DMS79 treated with DMSO at 0.1 percent for 48 hours (cell line): Measurements from ENCODE around the gene TBCK.
A peak's percentile ranks its signal among the peaks of the same experiment; 100 is the strongest.
"Not testable (repeated sequence)": the region's sequence is repeated elsewhere in the genome, so short reads cannot be mapped to it uniquely, and the experiment has no call there.

Experiments
- DNase-seq: peaks from one replicate; lab custom pipeline; 2025; lab: John Stamatoyannopoulos, UW

TBCK gene

DNA sequence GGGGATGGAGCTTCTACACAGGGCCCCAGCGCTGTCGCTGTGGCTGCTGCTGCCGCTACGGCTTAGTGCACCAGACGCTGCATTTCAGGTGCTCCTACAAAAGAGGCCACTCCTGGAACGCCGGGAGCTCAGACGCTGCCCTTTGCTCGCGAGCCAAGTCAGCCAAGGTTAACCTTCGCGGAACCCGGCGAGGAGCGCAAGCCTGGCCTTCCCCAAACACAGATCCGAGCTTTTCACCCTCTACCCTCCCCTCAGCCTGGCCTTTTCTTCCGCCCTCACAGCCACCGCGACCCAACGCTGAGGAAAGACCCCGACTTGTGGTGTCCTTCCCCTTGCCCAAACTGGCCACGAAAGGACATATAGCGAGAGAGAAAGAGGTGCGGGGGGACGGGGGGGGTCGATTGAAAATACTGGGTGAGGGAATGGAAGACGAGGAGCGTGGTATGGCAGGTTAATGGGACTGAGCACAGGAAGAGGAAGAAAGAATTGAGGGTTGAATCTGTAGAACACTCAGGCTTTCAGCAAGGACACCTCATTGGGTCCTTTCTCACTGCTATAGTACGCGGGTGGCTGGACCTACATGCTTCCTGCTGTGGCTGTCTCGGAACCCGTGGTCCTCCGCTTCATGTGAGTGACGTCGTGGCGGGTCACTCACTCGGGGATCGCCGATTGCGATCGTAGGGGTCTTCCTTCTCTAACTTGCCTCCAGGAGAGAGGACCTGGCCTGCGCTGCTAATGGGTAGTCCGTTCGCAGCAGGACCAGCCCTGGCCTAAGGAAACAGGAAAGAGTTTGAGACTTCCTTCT lies at the start of gene TBCK, which contains the start of gene AIMP1:
TBCK (minus strand) TSS at position 242 of the 805 bp plus-strand sequence. CDS start 7,249 bp downstream, outside the sequence.
AIMP1 (plus strand) TSS at position 583 of the 805 bp plus-strand sequence. CDS start 8,460 bp downstream, outside the sequence.
- DNase-seq, result peak; percentile 75

DNA sequence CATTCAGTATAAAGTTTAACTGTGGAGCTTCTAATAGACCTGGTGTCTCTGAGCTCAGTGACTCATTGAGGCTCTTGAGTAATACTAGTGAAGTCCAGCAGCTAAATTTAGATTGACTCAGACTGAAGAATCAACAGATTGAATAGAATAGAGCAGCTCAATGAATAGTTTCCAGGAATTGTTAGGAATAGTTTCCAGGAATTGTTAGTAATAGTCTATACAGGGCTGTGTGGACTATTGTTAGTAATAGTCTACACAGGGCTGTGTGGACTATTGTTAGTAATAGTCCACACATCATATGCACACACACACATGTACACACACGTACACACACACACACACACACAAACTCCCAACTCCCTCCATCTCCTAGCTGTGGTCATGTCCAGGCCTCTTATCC lies 49.6 kb upstream of the TBCK start:
- DNase-seq, result no peak

DNA sequence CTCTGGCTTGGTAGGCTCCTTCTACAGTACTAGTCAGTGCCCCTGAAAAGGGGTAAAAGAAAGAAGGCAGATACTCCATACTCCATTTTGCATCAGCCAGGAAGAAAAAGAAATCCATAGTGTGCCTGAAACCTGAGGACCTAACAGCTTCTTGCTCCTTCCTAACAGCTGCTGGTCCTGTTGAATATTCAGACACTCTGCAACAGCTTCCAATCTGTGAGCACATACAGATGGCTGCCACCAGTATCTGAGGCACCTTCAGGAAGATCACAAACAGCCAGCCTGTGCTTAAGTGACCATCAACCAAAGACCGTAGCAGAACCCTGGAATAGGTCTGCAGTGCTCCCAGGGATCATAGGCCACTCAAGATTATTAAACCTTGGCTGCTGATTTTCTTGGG lies 48.3 kb upstream of the TBCK start:
- no peak for DNase-seq

DNA sequence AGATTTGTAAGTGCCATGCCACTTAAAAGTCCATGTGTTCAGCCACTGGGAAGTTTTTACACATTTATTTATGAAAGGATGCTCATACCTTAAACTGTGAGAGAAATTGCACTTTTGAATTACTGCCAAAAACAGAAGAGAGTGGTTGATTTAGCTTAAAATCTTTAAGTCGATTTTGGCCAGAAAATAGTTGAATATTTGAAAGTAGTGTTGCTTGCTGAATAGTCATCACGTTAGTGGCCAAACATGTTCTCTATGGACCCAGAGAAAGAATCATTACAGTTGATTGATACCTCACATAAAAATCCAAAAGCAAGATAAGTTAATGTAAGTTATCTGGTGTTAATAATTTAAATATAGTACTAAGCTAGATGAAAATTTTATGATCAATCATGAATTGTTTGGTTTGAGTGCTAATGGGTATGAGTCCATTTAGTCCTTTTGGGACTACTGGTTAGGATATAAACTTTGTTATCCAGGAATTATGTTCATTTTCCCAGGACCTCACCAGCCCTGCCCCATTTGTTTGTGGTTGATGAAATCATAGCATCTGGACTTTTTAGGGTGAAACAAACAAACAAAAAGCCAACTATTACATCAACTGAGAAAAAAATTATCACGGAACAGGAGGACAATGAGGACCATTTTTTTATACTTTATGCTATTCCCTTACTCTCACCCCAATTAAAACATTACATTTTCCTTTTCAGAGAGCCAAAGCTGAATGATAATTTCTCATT lies 46.2 kb upstream of the TBCK start:
- no peak for DNase-seq

DNA sequence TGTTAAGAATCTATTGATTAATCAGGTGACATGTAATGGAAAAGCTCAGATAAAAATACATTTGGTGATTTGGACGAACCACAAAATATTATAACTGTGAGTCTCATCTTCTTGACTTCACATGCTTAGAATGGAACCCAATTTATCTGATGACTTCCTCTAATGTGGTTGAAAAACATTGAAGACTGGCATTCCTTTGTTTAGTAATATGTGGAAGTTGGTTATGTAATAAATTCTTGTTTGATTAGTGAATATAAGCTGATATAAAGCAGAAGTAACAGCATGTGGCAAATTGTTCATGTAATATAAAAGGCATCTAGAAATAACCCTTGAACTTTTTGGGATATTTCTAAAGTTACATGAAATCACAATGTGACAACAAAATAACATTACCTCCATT lies 42.9 kb upstream of the TBCK start:
- no peak for DNase-seq

DNA sequence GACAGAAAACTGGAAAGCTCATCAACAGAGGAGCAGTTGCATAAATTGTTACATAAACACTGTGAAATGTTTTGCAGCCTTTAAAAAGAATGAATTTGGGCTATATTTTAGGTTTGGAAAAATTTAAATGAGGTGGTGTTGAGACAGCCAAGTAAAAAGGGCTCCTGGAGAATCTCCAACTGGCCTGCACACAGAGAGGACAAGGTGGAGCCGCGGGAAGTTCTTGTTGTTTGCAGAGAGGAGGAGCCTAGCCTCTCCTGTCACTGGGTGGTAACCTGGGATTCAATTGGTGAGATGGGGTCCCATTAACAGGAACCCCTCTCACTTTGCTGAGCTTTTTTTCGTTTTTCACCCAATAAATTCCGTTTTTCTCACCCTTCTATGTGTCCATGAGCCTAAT lies 39.2 kb upstream of the TBCK start:
- no peak for DNase-seq

DNA sequence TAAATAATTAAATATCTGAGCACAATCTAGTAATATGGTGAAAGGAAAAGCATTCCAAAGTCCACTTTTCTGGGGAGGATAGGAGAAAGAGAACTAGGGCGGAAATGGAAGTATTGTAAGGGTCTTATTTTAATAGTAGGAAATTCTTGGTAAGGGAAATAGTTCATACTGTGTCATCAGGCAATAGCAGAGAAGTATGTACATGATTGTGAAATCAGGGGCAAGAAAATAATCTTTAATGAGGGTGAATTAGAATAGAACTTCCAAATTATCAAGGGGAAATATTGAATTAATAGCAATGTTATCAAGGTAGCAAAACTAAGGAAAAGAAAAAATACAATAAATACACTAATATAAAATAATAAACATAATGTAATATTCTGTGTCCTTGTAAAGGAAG lies 37.8 kb upstream of the TBCK start:
- DNase-seq, result no peak

DNA sequence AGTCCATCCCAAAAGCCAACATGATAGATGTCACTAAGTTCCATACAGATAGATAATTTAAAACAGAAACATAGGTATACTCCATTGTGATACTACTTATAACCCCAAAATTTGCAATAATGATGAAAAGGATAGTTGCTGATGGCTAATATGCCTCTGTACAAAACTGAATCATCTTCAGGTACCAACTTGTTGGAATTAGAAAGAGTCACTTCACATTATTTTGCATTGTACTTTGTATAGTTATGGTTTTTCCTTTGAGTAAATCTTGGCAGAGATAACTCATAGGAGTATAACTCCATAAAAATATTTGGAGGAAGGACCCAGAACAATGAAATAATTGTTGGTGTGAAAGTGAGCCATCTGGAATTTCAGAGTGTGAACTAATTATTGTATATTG lies 35.0 kb upstream of the TBCK start:
- DNase-seq, result no peak

DNA sequence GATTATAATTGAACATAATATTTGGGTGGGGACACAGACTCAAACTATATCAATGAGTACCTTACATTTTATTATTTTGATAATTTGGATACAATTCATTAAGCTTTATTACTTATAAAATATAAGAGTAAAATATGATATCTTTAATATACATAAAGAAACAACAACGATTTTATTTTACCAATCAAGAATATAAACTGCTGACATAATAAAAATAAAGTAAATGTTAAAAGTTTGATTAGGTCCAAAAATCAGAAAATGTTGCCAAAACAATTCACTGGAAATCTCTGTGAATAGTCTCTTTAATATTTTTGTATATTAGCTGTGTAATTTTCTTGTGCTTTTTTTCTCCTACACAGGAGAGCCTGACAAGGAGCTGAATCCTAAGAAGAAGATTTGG lies 31.2 kb upstream of the TBCK start:
- DNase-seq, result no peak

DNA sequence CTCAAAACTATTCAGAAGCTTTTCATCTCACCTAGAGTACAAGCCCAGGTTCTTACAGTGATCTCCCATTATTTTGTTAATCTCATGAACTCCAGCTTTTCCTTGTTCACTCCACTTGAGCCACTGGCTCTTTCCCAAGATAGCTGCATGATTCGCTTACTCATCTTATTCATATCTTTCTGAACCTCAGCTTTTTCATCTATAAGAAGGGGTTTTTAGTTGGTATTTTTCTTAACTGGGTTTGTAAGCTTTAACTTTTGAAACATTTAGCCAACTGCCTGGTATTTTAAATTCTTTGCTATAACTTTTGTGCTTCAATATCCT lies 28.6 kb upstream of the TBCK start:
- no peak for DNase-seq

DNA sequence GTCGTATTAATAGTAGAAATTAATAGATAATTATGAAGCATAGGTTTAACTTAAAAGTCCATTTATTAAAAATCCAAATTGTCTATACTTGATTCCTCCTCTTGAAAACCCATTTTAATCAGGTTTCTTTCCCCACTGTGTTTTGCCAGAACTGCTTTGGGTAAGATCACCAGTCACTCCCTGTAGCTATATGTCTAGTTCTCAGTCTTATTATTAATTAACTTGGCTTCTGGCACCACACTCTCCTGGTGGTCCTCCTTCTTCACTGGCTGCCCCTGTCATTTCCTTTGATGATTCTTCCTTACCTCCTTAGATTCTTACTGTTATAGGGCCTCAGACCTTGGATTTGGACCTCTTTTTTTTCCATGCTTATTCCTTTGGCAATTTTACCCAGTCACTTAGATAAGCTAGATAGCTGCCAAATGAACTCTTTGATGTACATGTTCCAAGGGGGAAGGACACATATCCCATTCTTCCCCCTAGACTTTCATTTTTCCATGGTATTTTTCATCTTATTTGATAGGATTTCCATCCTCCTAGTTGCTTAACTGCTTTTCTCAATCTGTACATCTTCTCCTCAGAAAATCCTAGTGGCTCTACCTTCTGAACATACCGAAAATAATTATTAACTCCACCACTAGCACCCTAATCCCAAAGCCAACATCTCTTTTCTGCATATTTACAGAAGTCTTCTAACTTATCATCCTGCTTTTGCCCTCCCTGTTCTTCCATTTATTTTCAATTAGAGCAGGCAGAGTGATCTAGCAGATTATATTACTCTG lies 28.0 kb upstream of the TBCK start:
- DNase-seq, result no peak

DNA sequence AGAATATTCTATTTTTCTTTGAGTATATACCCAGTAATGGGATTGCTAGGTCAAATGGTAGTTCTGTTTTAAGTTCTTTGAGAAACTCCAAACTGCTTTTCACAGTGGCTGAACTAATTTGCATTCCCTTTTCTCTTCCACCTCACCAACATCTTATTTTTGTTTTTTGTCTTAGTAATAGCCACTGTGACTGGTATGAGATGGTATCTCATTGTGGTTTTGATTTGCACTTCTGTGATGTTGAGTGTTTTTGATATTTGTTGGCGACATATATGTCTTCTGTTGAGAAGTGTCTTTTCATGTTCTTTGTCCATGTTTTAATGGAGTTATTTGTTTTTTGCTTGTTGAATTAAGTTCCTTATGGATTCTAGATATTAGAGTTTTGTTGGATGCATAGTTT lies 24.8 kb upstream of the TBCK start:
- DNase-seq, result no peak

DNA sequence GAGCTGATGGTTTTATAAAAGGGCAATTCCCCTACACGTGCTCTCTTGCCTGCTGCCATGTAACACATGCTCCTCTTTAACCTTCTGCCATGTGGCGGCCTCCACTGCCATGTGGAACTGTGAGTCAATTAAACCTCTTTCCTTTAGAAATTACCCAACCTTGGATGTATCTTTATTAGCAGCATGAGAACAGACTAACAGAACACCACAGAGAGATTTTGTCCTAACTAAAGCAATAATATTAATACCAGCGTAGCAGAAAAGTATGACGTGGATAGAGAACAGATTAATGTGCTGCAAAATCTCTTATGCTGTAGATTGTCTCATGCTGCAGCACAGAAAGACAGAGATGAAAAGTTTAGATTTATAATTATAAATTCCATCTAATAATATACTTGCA lies 23.4 kb upstream of the TBCK start:
- DNase-seq, result no peak

DNA sequence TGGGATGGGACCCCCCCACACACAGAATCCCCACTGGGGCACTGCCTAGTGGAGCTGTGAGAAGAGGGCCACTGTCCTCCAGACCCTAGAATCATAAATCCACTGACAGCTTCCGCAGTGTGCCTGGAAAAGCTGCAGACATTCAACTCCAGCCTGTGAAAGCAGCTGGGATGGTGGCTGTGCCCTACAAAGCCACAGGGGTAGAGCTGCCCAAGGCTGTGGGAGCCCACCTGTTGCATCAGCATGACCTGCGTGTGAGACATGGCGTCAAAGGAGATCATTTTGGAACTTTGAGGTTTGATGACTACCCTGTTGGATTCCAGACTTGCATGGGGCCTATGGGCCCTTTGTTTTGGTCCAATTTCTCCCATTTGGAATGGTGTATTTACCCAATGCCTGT lies 22.7 kb upstream of the TBCK start:
- no peak for DNase-seq

DNA sequence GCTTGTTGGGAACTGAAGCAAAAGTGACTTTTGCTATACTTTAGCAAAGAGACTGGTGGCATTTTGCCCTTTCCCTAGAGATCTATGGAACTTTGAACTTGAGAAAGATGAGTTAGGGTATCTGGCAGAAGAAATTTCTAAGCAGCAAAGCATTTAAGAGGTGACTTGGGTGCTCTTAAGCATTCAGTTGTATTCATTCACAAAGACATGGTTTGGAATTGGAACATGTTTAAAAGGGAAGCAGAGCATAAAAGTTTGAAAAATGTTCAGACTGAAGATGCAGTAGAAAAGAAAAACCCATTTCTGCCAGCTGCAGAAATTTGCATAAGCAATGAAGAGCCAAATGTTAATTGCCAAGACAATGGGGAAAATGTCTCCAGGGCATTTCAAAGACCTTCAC lies 21.9 kb upstream of the TBCK start:
- no peak for DNase-seq

DNA sequence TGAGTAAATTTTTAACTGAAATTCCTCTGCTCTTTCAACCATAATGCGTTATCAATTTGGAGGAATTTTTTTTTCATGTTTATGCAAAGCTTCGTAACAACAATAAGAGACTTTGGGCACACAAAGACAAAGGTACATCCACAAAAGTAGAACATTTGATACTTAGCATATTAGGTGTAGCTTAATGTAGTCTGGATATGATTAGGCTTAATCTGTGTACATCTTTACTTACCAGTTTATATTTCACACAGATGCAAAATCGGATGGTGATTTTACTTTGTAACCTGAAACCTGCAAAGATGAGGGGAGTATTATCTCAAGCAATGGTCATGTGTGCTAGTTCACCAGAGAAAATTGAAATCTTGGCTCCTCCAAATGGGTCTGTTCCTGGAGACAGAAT lies 20.6 kb upstream of the TBCK start:
- DNase-seq, result no peak

DNA sequence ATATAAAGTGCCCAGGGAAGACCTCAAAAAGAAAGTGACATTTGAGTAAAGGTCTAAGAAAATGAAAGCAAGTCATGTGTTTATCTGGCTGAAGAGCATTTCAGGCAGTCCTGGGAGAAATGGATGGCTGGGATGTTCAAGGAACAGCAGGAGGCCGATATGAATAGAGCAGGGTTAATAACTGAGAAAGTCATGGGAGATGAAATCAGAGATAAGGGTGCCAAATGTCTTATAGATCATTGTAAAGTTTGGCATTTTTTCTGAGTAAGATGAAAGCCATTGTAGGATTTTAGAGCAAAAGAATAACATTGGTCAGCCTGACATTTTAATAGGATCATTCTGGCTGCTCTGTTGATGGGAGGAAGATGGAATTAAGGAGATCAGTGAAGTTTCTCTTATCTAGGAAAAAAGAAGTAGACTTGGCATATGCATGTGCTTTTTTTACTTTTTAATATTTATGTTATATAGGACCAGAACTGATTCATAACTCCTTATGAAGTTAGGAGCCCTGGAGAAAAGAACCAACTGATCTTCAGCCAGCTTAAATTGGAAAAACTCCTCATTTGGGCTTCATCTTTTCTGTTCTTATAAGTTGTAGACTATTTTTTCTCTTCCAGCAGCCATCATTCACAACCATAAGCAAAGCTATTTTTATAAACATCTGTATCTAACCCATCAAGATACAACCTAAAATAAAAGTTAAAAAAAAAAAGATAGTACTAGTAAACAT lies 18.9 kb upstream of the TBCK start:
- no peak for DNase-seq

DNA sequence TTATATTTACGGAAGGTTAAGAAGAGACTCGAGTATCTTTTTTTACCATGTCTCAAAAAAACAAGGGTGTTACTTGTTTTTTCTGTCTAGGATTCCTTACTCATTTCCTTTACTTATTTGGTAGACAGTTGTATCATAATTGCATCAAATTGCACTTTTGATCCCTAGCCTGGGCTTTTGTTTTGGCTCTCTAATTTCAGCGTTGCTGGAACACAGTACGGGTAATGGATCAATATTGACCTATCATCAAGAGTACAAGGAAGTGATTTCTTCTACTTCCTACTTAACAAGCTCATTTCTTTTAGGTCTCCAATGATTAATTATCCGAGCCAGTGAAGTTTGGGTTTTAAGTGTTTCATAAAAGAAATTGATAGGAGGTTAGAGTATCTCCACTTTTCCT lies 17.2 kb upstream of the TBCK start:
- DNase-seq, result no peak

DNA sequence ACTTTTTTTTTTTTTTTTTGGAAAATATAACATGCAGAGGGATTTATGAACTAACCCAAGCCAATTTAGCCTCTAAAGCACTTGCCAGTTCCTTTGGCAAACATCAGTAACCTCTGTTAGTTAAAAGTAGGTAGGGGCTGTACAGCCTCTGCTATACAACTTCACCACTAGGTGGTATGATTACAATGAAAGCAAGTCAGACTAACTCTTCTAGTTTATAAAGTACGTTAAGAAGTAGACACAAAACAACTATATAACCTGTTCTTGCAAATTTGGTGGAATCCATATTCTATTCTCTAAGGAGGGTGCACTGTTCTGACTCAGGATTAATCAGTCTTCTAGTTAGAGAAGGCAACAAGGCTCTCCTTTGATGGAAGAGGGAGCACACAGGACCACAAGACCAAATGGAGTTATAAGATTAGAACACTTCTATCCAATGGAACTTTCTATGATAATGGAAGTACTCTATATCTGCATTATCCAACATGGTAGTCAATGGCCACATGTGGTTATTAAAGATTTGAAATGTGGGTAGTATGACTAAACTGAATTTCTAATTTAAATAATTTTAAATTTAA lies 13.1 kb upstream of the TBCK start:
- no peak for DNase-seq

DNA sequence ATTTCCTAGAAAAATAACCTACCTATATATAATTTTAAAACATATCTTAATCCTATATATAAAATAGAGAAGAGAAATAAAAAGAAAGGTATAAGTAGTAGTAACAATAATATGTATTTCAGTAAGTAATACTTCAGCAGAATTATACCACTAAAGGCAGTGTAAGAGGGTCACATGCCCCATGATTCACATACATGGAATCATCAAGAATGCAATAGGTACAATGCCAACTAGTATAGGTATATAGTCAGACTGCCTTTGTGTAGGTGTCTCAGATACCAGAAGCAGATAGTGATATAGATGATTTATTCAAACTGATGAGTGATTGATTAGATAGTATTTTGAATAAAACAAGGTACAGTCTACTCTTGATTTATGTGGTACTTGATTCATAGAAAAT lies 9.8 kb upstream of the TBCK start:
- DNase-seq, result no peak

DNA sequence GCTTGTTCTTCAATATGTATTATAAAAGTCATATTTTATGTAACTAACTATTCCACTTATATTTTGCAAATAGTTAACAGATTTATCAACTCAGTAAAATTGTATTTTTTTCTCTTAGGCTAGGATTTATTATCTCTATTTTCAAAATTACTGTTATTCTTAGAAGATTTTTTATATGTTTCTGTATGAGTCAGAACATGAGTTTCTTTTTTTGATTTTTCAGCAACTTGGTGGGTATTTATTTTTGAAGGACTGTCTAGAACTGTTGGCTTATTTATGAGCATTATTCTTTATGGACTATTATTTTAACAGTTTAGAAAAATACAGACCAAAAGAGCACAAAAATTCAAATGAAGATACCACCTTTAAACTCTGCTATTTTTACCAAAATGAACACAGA lies 7.1 kb upstream of the TBCK start:
- DNase-seq, result no peak

DNA sequence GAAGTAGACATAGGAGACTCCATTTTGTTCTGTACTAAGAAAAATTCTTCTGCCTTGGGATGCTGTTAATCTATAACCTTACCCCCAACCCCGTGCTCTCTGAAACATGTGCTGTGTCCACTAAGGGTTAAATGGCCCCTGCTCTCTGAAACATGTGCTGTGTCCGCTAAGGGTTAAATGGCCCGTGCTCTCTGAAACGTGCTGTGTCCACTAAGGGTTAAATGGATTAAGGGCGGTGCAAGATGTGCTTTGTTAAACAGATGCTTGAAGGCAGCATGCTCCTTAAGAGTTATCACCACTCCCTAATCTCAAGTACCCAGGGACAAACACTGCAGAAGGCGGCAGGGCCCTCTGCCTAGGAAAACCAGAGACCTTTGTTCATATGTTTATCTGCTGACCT lies 5.8 kb upstream of the TBCK start:
- DNase-seq, result not testable (repeated sequence)
